K562 (cell line): ENCODE measurements around the gene UBE2M. TPM values are rescaled to one million over a fixed set of nuclear protein-coding genes. Genes with fewer than 3 reads are reported as not detected.
A peak's percentile ranks its signal among the peaks of the same experiment; 100 is the strongest.

Experiments used
- BHLHE40 ChIP-seq: IDR thresholded peaks from 2 replicates; pipeline ENCODE4 v1.6.1; 2011; ENCODE audit warnings: low read length, improper control_type of control experiment
- CTBP1 ChIP-seq: fragments of 450-650 bp; IDR thresholded peaks from 2 replicates; pipeline ENCODE4 v1.6.1; 2016; ENCODE audit warnings: borderline replicate concordance
- DNMT1 ChIP-seq: fragments of 450-650 bp; IDR thresholded peaks from 2 replicates; pipeline ENCODE4 v1.6.1; 2016; ENCODE audit warnings: antibody characterized with exemption, mild to moderate bottlenecking
- ESRRA ChIP-seq: fragments of 450-650 bp; IDR thresholded peaks from 2 replicates; pipeline ENCODE4 v1.6.1; 2014; ENCODE audit warnings: low read depth, mild to moderate bottlenecking, moderate library complexity, borderline replicate concordance
- ESRRB ChIP-seq: fragments of 250-450 bp; sonication (Bioruptor Pico); IDR thresholded peaks from 2 replicates; pipeline ENCODE4 v1.5.0; 2020; ENCODE audit warnings: mild to moderate bottlenecking, moderate library complexity, borderline replicate concordance
- FOS ChIP-seq: IDR thresholded peaks from 3 replicates; pipeline ENCODE4 v1.6.1; 2011; ENCODE audit not compliant: insufficient read length; ENCODE audit errors: extremely low read depth
- FOXP1 ChIP-seq: sonication (generic); formaldehyde crosslinking; IDR thresholded peaks from 2 replicates; pipeline ENCODE4 v1.8.0; 2022; ENCODE audit warnings: mild to moderate bottlenecking, missing genetic modification reagents
- FUS ChIP-seq: fragments of 200-400 bp; formaldehyde crosslinking; optimal IDR thresholded peaks from 2 replicates; pipeline ENCODE3; 2017; ENCODE audit warnings: low read depth, low read length
- LCOR ChIP-seq: sonication (generic); formaldehyde crosslinking; IDR thresholded peaks from 2 replicates; pipeline ENCODE4 v1.8.0; 2022; ENCODE audit warnings: mild to moderate bottlenecking, missing genetic modification reagents
- MAFF ChIP-seq: IDR thresholded peaks from 2 replicates; pipeline ENCODE4 v1.6.1; 2012; ENCODE audit warnings: low read length, improper control_type of control experiment
- MTA3 ChIP-seq: fragments of 450-650 bp; formaldehyde crosslinking; IDR thresholded peaks from 2 replicates; pipeline ENCODE4 v1.6.1; 2017; ENCODE audit warnings: mild to moderate bottlenecking, borderline replicate concordance
- NR0B1 ChIP-seq: fragments of 450-650 bp; IDR thresholded peaks from one replicate; pipeline ENCODE4 v1.6.1; 2018; ENCODE audit warnings: mild to moderate bottlenecking, moderate library complexity; ENCODE audit not compliant: partially characterized antibody
- NR2C2 ChIP-seq, 2 experiments: fragments of 200-800 bp in 1 of 2; sonication (Bioruptor generic) in 1 of 2; sonication (generic) in 1 of 2; formaldehyde crosslinking in 1 of 2; IDR thresholded peaks; 2 replicates each; pipeline versions ENCODE4 v1.6.1 to v1.8.0; 2016 to 2022; ENCODE audit warnings: mild to moderate bottlenecking in 1 of 2, missing compliant biosample characterization in 1 of 2, missing genetic modification characterization in 1 of 2, missing genetic modification reagents in 1 of 2
- NR3C1 ChIP-seq: sonication (generic); formaldehyde crosslinking; IDR thresholded peaks from 2 replicates; pipeline ENCODE4 v1.8.1; 2022; ENCODE audit warnings: missing genetic modification reagents
- SIN3B ChIP-seq: fragments of 450-650 bp; IDR thresholded peaks from 2 replicates; pipeline ENCODE4 v1.6.1; 2017; ENCODE audit warnings: low read depth, mild to moderate bottlenecking, moderate library complexity
- TCF3 ChIP-seq: sonication (generic); formaldehyde crosslinking; IDR thresholded peaks from 2 replicates; pipeline ENCODE4 v1.4.0; 2020; ENCODE audit warnings: mild to moderate bottlenecking, missing genetic modification reagents
- TEAD2 ChIP-seq: fragments of 450-650 bp; IDR thresholded peaks from 2 replicates; pipeline ENCODE4 v1.6.1; 2016; ENCODE audit warnings: missing genetic modification characterization, control low read depth, missing compliant biosample characterization
- ZMIZ1 ChIP-seq, 2 experiments: fragments of 150-350 bp in 1 of 2; IDR thresholded peaks; 2 replicates each; pipeline ENCODE4 v1.6.1; 2012 to 2016; ENCODE audit warnings: low read depth in 2 of 2, low read length in 2 of 2, mild to moderate bottlenecking in 1 of 2, moderate library complexity in 1 of 2
- ZNF347 ChIP-seq: fragments of 450-650 bp; formaldehyde crosslinking; IDR thresholded peaks from 2 replicates; pipeline ENCODE4 v1.4.0; 2020; ENCODE audit warnings: low read depth, mild to moderate bottlenecking, moderate library complexity
- ZNF644 ChIP-seq: fragments of 200-800 bp; sonication (Bioruptor generic); IDR thresholded peaks from 2 replicates; pipeline ENCODE4 v1.6.1; 2016; ENCODE audit warnings: low read depth, missing genetic modification characterization, missing compliant biosample characterization
- polyA plus RNA-seq, 8 experiments: library from polyadenylated mRNA; depleted of rRNA in 4 of 8; stranded (reverse) in 5 of 8; unstranded in 3 of 8; fragments of >200 nt; fragmentation: Nextera tagmentation in 2 of 8; fragmentation: Illumina TruSeq in 1 of 8; extraction: Ambion mirVana in 2 of 8; extraction: Trizol in 1 of 8; gene quantifications; 2 replicates each; pipeline versions ENCODE4 v1.2.1 to v1.2.3, GENCODE V29; 2011 to 2014; ENCODE audit warnings: inconsistent platforms in 1 of 8, missing spikeins in 1 of 8
- total RNA-seq, 7 experiments: library from RNA; depleted of rRNA in 6 of 7; stranded (reverse); fragments of >200 nt in 6 of 7; fragmentation: Illumina TruSeq in 2 of 7; extraction: Trizol in 2 of 7; gene quantifications; 2 replicates each; pipeline versions ENCODE4 v1.2.1 to v1.2.3, GENCODE V29; 2011 to 2021; ENCODE audit warnings: low replicate concordance in 1 of 7

UBE2M gene
- total and polyA plus RNA-seq, 9 of the 15 experiments (the other 6 are each of a cell fraction or from before 2014, with no cell fraction given), result 0.92 to 163 (median 85.7) TPM

- peak; percentile 85; the same call in 1 of the 2 replicates for TF ChIP-seq ESRRA
- no peak for TF ChIP-seq DNMT1
- TF ChIP-seq TCF3, result peak; percentile 83
- no peak for TF ChIP-seq FUS
- peak in 1 of 2 experiments; percentile 75; a peak in 1 of 4 replicates for TF ChIP-seq ZMIZ1 (IDR thresholded peaks at IDR 0.05; ENCODE audit: low read depth in 2 of 2, low read length in 2 of 2)
- peak; percentile 46; the same call in 1 of the 2 replicates for TF ChIP-seq MTA3
- no peak for TF ChIP-seq SIN3B
- TF ChIP-seq CTBP1, result peak; percentile 61; the same call in 1 of the 2 replicates
- TF ChIP-seq ESRRB (CRISPR knock-in tag), result no peak
- TF ChIP-seq TEAD2, result no peak
- TF ChIP-seq BHLHE40, result peak; percentile 82
- TF ChIP-seq MAFF, result no peak
- TF ChIP-seq NR0B1, result no peak
- TF ChIP-seq NR2C2 (CRISPR knock-in tag; IDR thresholded peaks at IDR 0.05), result no peak
- TF ChIP-seq NR2C2 (tag; IDR thresholded peaks at IDR 0.05), result peak; percentile 59
- 0 out of 2 replicates have a peak, but pooled peaks have one; percentile 27 for TF ChIP-seq ZNF644 (tag)
- no peak for TF ChIP-seq ZNF347 (CRISPR knock-in tag)
- TF ChIP-seq LCOR, result no peak
- no peak for TF ChIP-seq FOS
- no peak for TF ChIP-seq FOXP1 (CRISPR knock-in tag)
- TF ChIP-seq NR3C1 (CRISPR knock-in tag), result no peak
Measured at GRCh38 chr19:58584498-58585441, 26.4 kb upstream of the UBE2M start (continued).
